Choroid plexus epithelial cell (primary cell): ENCODE measurements around the gene DCDC2.

Experiments
- DNase-seq: peaks from one replicate; pipeline ENCODE4 v3.0.0-alpha.2; 2010; ENCODE audit warnings: low read depth
- H3K4me3 ChIP-seq: 2 replicates; pipeline ENCODE4 v1.5.1; 2011; ENCODE audit warnings: low read depth, mild to moderate bottlenecking, control low read depth, low read length, moderate library complexity
- CTCF ChIP-seq: conservative IDR thresholded peaks from 2 replicates; pipeline ENCODE4 v1.5.1; 2011; ENCODE audit warnings: low read depth, mild to moderate bottlenecking, control low read depth, inconsistent platforms, low read length, moderate library complexity

The DCDC2 gene

GRCh38 chr6:24228681-24229255 lies 129.1 kb downstream of the DCDC2 start:
- no peak for TF ChIP-seq CTCF
- peak; percentile 89 for DNase-seq
- H3K4me3 ChIP-seq: no peak overlapping the region

DNA sequence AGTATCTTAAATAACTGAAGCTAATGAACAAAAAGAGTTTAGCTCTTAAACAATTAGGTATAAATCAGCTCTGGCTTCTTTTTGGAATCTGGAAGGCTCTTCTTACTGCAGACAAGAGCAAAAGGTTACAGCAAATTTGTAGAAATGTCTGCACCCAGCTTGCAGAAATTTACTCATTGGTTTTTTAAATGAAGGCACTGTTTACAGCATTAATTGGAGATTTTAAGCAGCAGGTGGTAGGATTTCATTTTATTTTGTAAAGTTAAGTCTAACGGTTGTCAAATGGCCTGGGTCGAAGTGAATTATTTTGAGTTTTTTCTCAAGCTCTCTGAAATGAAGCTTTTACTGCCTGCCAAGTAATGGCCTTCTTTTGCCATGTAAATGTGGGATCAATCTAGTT lies 129.7 kb downstream of the DCDC2 start:
- no peak overlapping the region for H3K4me3 ChIP-seq
- no peak for DNase-seq
- no peak for TF ChIP-seq CTCF

- TF ChIP-seq CTCF: no peak
- H3K4me3 ChIP-seq: no peak overlapping the region
- DNase-seq: peak; percentile 12
Measured at GRCh38 chr6:24227556-24227955, 130.3 kb downstream of the DCDC2 start.

DNA sequence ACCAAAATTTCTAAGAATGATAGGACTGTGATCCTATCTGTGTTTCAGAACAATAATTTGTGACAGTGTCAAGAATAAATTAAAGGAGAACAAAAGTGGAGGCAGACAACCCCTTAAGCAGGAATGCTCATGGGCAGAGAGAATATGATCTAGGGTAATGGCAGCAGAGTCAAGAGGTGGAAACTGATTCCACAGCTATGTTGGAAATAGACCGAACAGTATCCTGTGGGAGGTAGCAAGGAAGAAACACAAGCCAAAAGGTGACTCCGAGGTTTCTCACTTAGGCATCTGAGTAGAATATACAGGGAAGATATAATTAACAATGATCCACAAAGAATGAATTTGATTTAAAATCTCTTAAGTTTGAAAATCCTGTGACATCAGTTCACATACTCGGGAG lies 131.3 kb downstream of the DCDC2 start:
- TF ChIP-seq CTCF: no peak
- no peak overlapping the region for H3K4me3 ChIP-seq

GRCh38 chr6:24225838-24226237 lies 132.0 kb downstream of the DCDC2 start:
- TF ChIP-seq CTCF: no peak
- DNase-seq: no peak
- H3K4me3 ChIP-seq: no peak overlapping the region

More for the DNA sequence above, 131.3 kb downstream of the DCDC2 start:
- no peak for DNase-seq

DNA sequence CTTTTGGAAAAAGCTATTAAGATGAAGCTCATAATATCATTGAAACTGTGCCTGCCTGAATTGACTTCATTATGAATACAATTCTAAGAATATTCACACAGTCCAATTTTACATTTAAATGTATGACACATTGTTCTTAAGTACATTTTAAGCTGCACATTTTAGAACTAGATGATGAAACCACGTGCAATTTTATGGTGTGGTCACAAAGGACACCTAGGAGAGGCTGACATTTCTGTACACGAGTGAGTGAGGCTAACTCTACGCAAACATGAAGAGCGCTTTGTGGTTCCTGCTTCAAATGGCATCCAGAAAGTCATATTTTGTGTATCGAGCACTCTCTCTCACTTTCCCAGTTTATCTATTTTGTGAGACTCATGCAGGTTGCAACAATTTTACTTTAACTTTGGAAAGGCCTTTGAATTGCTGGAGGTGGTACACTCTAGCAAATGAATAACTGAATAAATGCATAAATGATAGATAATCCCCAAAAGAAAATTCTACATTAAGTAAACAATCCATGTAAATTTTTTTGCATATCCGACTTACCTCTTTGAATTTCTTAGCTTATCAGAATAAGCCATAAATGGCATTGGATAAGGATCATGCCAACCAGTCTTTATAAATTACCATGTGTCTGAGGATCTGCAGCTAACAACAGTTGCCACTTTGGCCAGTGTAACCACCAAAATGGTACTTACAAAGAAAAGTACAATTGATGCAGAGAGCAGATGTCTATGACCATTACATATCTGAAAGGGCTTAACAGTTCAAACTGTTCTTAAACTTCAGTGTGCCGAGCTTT lies 134.5 kb downstream of the DCDC2 start:
- no peak for TF ChIP-seq CTCF
- H3K4me3 ChIP-seq: no peak overlapping the region
- peak; percentile 11 for DNase-seq

- no peak for TF ChIP-seq CTCF
- no peak for DNase-seq
- no peak overlapping the region for H3K4me3 ChIP-seq
Measured at GRCh38 chr6:24219670-24220069, 138.2 kb downstream of the DCDC2 start.
